Glutamatergic neuron (in vitro differentiated cells): ENCODE measurements around the gene C16orf92. TPM values are rescaled to one million over a fixed set of nuclear protein-coding genes. Genes with fewer than 3 reads are reported as not detected.

Source experiments
- DNase-seq: peaks from one replicate; pipeline ENCODE4 v3.0.0; 2022
- H3K27ac Mint-ChIP-seq: one replicate; pipeline ENCODE4 v1.8.0; 2020; ENCODE audit warnings: mild to moderate bottlenecking, mixed read lengths, inconsistent platforms; ENCODE audit not compliant: unreplicated experiment
- H3K27me3 Mint-ChIP-seq: one replicate; pipeline ENCODE4 v1.8.0; 2020; ENCODE audit warnings: mild to moderate bottlenecking, moderate library complexity, mixed read lengths, inconsistent platforms; ENCODE audit not compliant: unreplicated experiment
- H3K36me3 Mint-ChIP-seq: one replicate; pipeline ENCODE4 v1.8.0; 2020; ENCODE audit warnings: mild to moderate bottlenecking, mixed read lengths, inconsistent platforms; ENCODE audit not compliant: unreplicated experiment
- H3K4me1 Mint-ChIP-seq: one replicate; pipeline ENCODE4 v1.8.0; 2020; ENCODE audit warnings: mild to moderate bottlenecking, low read depth, mixed read lengths, inconsistent platforms; ENCODE audit not compliant: unreplicated experiment
- H3K4me3 Mint-ChIP-seq: one replicate; pipeline ENCODE4 v1.8.0; 2020; ENCODE audit warnings: mild to moderate bottlenecking, mixed read lengths, inconsistent platforms; ENCODE audit not compliant: unreplicated experiment
- H3K9me3 Mint-ChIP-seq: one replicate; pipeline ENCODE4 v1.8.0; 2020; ENCODE audit warnings: mild to moderate bottlenecking, moderate library complexity, mixed read lengths, inconsistent platforms; ENCODE audit not compliant: unreplicated experiment
- total RNA-seq: library from RNA; stranded (reverse); fragmentation: NEBNext Ultra II Directional; extraction: Animal tissue kit (Norgen Biotek cat#: 25700); gene quantifications from one replicate; pipeline ENCODE4 v1.2.1, GENCODE V29; 2021; ENCODE audit not compliant: unreplicated experiment
- TF ChIP-seq, protein P1 (sequence below): fragments of 200-600 bp; sonication (generic); IDR thresholded peaks from one replicate; pipeline ENCODE4 v1.5.0; 2021; ENCODE audit not compliant: partially characterized antibody, unreplicated experiment

The C16orf92 gene
- total RNA-seq, 1 donor from 2014 or later, result not detected

DNA sequence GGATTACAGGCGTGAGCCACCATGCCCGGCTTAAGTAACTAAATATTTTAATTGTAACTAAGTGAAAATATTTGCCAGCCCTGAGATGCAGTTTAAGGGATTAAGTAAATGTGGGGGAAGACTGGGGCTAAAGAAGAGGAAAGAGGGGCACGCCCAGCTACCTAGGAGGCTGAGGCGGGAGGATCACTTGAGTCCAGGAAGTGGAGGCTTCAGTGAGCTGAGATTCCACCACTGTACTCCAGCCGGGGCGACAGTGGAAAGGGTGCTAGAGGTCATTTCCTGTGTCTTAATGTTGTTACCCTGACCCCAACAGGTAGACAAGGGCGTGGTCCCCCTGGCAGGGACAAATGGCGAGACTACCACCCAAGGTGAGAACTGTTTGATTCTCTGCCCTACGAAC, 45.3 kb downstream of the C16orf92 start:
- Mint-ChIP-seq H3K4me1 (peaks cover 9% of the 10 kb centered on the region), H3K27me3 (peaks cover 5% of the 10 kb centered on the region), H3K27ac (no peak overlapping the region), H3K4me3 (no peak overlapping the region), H3K9me3 (peaks cover 5% of the 10 kb centered on the region), H3K36me3 (no peaks in the 10 kb centered on the region)
- TF ChIP-seq, protein P1, sequence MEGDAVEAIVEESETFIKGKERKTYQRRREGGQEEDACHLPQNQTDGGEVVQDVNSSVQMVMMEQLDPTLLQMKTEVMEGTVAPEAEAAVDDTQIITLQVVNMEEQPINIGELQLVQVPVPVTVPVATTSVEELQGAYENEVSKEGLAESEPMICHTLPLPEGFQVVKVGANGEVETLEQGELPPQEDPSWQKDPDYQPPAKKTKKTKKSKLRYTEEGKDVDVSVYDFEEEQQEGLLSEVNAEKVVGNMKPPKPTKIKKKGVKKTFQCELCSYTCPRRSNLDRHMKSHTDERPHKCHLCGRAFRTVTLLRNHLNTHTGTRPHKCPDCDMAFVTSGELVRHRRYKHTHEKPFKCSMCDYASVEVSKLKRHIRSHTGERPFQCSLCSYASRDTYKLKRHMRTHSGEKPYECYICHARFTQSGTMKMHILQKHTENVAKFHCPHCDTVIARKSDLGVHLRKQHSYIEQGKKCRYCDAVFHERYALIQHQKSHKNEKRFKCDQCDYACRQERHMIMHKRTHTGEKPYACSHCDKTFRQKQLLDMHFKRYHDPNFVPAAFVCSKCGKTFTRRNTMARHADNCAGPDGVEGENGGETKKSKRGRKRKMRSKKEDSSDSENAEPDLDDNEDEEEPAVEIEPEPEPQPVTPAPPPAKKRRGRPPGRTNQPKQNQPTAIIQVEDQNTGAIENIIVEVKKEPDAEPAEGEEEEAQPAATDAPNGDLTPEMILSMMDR, result no peak
- DNase-seq, result no peak

GRCh38 chr16:30068750-30069610, 46.0 kb downstream of the C16orf92 start:
- Mint-ChIP-seq H3K4me1 (peaks cover 9% of the 10 kb centered on the region), H3K4me3 (no peak overlapping the region), H3K27me3 (peaks cover 5% of the 10 kb centered on the region), H3K9me3 (peaks cover 4% of the 10 kb centered on the region), H3K27ac (no peak overlapping the region), H3K36me3 (no peaks in the 10 kb centered on the region)
- DNase-seq, result peak; percentile 63
- TF ChIP-seq, protein P1, result peak; percentile 70

DNA sequence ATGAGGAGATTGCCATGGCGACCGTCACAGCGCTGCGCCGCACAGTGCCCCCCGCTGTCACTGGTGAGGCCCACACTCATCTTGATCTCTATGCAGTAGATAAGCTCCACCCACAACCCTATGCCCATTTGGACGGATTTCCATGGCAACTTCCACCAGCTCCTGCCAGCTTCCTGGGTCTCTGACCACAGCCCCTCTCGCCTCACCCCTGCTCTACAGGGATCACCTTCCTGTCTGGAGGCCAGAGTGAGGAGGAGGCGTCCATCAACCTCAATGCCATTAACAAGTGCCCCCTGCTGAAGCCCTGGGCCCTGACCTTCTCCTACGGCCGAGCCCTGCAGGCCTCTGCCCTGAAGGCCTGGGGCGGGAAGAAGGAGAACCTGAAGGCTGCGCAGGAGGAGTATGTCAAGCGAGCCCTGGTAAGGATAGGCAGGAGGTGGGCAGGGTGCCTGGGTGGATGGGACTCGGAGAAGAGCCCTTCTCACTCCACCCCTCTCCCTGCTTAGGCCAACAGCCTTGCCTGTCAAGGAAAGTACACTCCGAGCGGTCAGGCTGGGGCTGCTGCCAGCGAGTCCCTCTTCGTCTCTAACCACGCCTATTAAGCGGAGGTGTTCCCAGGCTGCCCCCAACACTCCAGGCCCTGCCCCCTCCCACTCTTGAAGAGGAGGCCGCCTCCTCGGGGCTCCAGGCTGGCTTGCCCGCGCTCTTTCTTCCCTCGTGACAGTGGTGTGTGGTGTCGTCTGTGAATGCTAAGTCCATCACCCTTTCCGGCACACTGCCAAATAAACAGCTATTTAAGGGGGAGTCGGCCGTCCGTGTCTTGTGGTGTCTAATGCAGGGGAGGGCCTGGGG, 46.8 kb downstream of the C16orf92 start:
- Mint-ChIP-seq H3K4me1 (peaks cover 6% of the 10 kb centered on the region), H3K36me3 (no peaks in the 10 kb centered on the region), H3K27me3 (peaks cover 4% of the 10 kb centered on the region), H3K4me3 (no peak overlapping the region), H3K27ac (no peak overlapping the region), H3K9me3 (peaks cover under 1% of the 10 kb centered on the region)
- TF ChIP-seq, protein P1, result no peak
- DNase-seq, result no peak

DNA sequence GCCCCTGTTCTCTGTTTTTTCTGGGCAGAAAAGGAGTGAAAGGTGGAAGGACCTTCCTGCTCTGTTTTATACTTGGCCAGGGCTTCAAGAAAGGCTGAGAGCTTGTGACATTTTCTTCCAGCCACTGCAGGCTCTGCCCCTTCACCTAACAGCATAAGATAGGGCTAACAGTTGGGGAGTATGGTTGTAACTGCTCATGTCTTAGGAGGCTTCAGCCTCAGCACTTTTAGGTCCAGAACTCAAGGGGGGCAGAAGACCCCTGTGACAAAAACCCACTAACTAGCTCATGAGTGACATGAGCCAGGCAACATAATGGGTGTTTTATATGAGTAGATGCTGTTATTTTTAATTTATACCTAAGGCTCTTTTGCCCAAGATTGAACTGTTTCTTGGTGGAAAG, 47.5 kb downstream of the C16orf92 start:
- TF ChIP-seq, protein P1, result no peak
- DNase-seq, result no peak
- Mint-ChIP-seq H3K4me3 (no peak overlapping the region), H3K9me3 (no peaks in the 10 kb centered on the region), H3K4me1 (peaks cover 6% of the 10 kb centered on the region), H3K27ac (no peak overlapping the region), H3K36me3 (no peaks in the 10 kb centered on the region), H3K27me3 (peaks cover 2% of the 10 kb centered on the region)

Other genes with a start within 250 kb of the C16orf92 start
- not detected for gene ZG16, start 244.9 kb upstream of the C16orf92 start, total RNA-seq
- gene KIF22, start 232.4 kb upstream of the C16orf92 start, total RNA-seq, result 31.9 TPM
- 369 TPM for gene MAZ, start 216.7 kb upstream of the C16orf92 start, total RNA-seq
- 91.0 TPM for gene PRRT2, start 211.0 kb upstream of the C16orf92 start, total RNA-seq
- 110 TPM for gene PAGR1, start 207.0 kb upstream of the C16orf92 start, total RNA-seq
- 82.7 TPM for gene MVP, start 202.7 kb upstream of the C16orf92 start, total RNA-seq
- gene CDIPT, start 160.0 kb upstream of the C16orf92 start, total RNA-seq, result 71.0 TPM
- gene SEZ6L2, start 123.6 kb upstream of the C16orf92 start, total RNA-seq, result 176 TPM
- 56.4 TPM for gene ASPHD1, start 122.7 kb upstream of the C16orf92 start, total RNA-seq
- gene KCTD13, start 97.0 kb upstream of the C16orf92 start, total RNA-seq, result 18.4 TPM
- gene TMEM219, start 61.1 kb upstream of the C16orf92 start, total RNA-seq, result 88.0 TPM
- 58.5 TPM for gene TAOK2, start 49.3 kb upstream of the C16orf92 start, total RNA-seq
- gene HIRIP3, start 27.6 kb upstream of the C16orf92 start, total RNA-seq, result 12.2 TPM
- 71.4 TPM for gene INO80E, start 27.0 kb upstream of the C16orf92 start, total RNA-seq
- 4.2 TPM for gene DOC2A, start 12.2 kb upstream of the C16orf92 start, total RNA-seq
- gene TLCD3B, start 8.1 kb downstream of the C16orf92 start, total RNA-seq, result 253 TPM
- gene ALDOA, start 42.6 kb downstream of the C16orf92 start, total RNA-seq, result 437 TPM
- gene PPP4C, start 52.8 kb downstream of the C16orf92 start, total RNA-seq, result 124 TPM
- gene TBX6, start 68.7 kb downstream of the C16orf92 start, total RNA-seq, result 0.86 TPM
- gene YPEL3, start 73.0 kb downstream of the C16orf92 start, total RNA-seq, result 57.9 TPM
- 4.9 TPM for gene GDPD3, start 90.3 kb downstream of the C16orf92 start, total RNA-seq
- 63.0 TPM for gene MAPK3, start 100.0 kb downstream of the C16orf92 start, total RNA-seq
- 75.2 TPM for gene CORO1A, start 160.4 kb downstream of the C16orf92 start, total RNA-seq
- gene BOLA2B, start 170.5 kb downstream of the C16orf92 start, total RNA-seq, result 74.6 TPM
- gene SLX1A, start 170.7 kb downstream of the C16orf92 start, total RNA-seq, result 16.6 TPM
- 15.8 TPM for gene SULT1A3, start 176.1 kb downstream of the C16orf92 start, total RNA-seq
- gene NPIPB13, start 225.3 kb downstream of the C16orf92 start, total RNA-seq, result 27.5 TPM